HG03469 (cell line): Measurements from ENCODE around the gene COPS2.
"Not testable (repeated sequence)": the region's sequence is repeated elsewhere in the genome, so short reads cannot be mapped to it uniquely, and the experiment has no call there.

Experiments used
- ATAC-seq: cut with Tn5 transposase; IDR thresholded peaks from one replicate; pipeline ENCODE4 v1.9.1; 2021; ENCODE audit warnings: mild to moderate bottlenecking, moderate library complexity, moderate number of reproducible peaks; ENCODE audit not compliant: unreplicated experiment

COPS2 gene

DNA sequence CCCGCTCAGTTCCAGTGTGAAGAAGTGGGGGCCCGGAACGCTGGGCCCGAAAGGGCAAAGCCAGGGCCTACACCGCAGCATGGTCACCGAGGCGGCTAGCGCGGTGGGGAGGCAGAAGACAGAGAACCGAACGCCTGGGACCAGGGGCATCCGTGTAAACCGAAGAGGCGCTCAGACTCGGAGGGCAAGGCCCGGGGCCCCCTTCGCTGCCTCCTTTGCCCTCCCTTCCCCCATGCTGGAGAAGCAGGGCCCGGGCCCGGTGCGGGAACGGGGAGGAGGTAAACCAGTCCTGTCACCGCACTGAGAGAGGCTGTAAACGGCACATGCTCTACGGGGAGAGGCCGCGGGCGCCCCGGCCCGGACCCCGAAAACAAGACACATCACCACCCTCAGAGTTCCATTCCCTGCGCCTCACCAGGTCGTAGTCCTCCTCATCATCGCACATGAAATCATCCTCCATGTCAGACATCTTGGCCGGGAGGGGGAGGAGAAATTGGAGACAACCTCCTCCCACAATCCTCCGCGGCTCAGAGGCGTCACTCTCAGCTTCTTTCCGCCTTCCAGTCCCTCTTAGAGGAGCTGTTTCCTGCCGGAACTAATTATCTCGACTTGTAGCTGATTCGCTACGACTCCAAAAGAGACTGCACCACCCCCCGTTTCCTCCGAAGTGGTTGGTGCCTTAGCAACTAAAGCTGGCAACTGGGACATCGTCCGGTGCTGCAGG is at the start of gene COPS2:
Gene COPS2 (minus strand): TSS at position 490 of the 724 bp plus-strand sequence. CDS start 21 bp downstream, at position 469.
- ATAC-seq = peak; percentile 79

DNA sequence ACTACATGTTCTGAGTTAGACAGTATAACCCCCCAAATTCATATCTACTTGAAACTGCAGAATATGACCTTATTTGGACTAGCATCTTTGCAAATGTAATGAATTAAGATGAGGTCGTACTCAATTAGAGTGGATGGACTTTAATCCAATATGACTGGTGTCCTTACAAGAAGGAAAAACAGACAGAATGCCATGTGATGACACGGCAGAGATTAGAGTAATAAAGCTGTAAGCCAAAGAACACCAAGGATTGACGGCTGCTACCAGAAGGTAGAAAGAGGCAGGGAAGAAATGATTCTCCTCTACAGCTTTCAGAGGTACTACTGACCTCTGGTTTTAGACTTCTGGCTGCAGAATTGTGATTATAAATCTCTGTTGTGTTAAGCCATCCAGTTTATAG is 44.9 kb upstream of the COPS2 start:
- ATAC-seq = no peak

DNA sequence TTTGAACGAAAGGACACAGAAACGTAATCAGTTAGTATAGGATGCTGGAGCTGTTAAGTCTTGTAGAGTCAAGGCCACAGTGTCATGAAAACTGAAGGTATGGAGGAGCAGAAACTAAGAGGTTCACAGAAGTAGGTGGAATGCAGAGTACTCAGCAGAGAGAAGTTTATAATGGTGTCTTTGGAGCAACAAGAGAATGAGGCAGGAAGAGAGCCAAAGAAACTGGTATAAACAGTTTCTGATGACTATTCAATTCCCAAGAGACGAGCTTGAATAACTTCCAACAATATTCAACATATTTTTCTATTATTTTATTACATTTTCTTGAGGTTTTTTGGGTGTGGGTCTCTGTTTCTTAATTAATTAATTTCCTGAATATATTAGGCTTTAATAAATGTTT is 44.3 kb upstream of the COPS2 start:
- ATAC-seq = no peak

DNA sequence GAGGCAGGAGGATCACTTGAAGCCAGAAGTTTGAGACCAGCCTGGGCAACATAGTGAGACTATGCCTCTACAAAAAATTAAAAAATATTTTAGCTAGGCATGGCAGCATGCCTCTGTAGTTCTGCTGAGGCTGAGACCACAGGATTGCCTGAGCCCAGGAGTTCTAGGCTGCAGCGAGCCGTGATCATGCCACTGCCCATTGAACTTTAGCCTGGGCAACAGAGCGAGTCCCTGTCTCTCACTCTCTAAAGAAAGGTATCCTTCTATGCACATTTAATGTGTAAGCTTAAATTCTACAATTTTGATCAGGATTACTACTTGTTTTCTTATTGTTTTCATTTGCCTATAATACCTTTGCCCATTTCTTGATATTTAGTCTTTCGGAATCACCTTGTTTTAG is 41.5 kb upstream of the COPS2 start:
- no peak for ATAC-seq

DNA sequence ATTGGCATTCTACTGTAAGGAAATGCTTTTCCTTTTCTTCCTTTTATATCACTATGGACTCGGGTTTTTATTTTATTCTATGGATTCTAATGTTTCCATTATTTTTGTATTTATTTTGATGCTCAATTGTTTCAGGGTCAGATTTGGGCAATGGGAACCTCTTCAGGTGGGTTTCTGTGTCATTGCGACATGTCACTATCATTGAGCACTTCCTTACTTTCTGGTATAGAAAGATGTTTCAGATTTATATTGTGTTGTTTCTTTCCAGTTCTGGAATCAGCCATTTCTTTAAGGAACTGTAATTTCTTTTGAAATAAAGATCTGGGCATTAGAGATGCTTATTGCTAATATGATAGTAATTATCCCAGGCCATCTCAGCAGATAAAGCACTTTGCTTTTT is 36.5 kb upstream of the COPS2 start:
- ATAC-seq = no peak

DNA sequence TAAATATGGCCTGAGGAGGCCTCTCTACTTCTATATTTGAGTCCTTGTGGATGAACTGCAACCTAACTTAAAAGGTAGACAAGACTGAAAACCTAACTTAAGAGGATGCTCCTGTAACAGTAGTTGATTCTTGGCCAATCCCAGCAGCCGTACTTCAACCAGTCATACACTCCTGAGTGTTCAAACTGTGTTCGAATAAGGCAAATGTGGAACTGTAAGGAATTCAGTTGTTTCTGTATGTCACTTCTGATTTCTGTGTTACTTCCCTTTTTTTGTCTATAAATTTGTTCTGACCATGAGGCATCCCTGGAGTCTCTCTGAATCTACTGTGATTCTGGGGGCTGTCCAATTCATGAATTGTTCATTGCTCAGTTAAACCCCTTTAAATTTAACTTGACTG is 35.2 kb upstream of the COPS2 start:
- ATAC-seq = no peak

DNA sequence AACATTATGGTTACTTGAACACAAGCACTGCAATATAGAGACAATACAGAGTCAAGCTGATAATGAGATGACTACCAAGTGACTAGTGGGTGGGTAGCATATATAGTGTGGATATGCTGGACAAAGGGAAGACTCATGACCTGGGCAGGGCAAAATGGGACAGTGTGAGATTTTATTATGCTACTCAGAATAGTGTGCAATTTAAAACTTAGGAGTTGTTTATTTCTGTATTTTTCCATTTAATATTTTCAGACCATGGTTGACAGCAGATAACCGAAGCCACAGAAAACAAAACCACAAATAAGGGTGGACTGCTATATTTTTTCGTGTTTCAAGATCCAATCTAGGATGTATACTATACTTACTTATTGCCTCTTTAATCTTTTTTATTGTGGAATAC is 34.2 kb upstream of the COPS2 start:
- no peak for ATAC-seq

DNA sequence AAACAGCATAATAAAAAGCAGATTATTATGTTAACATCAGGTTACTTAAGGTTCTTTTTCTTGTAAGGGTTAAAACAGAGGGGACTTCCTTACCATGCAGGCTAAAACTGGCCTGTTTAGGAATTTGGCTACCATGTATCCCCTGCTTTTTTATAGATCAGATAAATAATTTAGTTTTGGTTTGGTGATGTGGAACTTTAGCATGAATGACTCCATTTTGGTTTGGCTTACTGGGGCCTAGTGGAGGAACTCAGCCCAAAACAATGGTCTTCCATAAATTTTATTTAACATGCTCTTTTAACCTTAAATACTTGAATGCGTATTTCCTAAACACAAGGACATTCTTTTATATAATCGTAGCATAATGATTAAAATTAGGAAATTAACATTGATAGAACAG is 33.5 kb upstream of the COPS2 start:
- ATAC-seq = no peak

DNA sequence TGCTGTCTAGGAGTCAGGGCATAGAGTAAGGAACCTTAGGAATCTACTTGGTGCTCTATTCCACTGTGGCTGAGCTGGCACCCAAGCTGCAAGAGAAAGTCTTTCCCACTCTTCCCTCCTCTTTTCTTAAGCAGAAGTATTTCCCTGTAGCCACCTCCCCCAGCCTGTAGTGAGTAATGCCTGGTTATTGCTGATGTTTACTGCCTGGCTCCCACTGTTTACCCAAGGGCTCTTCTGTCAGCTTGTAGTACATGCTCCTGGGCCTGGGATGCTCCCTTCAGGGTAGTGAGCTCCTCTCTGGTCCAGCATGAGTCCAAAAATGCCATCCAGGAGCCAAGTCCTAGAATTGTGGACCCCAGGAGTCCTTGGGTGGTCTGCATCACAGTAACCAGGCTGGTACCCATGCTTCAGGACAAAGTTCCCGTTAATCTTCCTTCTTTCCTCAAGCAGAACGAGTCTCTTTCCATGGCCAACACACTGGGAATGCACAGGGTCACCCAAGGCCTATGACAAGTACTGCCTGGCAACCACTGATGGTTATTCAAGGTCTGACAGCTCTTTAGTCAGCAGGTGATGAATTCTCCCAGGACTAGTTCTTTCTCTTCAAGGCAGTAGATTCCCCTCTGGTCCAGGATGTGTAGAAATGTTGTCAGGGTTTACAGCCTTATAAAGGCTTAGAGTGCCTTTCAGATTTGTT is 32.3 kb upstream of the COPS2 start:
- no peak for ATAC-seq

DNA sequence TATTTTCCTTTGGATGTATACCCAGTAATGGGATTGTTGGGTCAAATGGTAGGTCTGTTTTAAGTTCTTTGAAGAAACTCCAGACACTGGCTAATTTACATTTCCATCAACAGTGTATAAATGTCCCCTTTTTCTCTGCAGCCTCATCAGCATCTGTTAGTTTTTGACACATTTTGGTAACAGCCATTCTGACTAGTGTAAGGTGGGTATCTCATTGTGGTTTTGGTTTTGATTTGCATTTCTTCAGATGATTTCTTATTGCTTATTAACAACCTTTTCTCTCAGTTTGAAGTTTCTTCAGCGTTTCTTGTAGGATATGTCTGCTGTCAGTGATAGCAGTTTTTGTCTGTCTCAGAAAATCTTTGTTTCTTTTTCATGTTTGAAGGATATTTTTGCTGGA is 30.1 kb upstream of the COPS2 start:
- ATAC-seq = no peak

DNA sequence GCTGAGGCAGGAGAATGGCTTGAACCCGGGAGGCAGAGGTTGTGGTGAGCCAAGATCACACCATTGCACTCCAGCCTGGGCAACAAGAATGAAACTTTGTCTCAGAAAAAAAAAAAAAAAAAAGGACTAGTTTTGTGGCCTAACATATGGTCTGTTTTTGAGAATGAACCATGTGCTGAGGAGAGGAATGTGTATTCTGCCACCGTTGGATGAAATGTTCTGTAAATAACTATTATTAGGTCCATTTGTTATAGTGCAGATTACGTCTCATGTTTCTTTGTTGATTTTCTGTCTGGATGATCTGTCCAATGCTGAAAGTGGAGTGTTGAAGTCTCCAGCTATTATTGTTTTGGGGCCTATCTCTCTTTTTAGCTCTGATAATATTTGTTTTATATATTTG is 28.3 kb upstream of the COPS2 start:
- ATAC-seq = not testable (repeated sequence)

DNA sequence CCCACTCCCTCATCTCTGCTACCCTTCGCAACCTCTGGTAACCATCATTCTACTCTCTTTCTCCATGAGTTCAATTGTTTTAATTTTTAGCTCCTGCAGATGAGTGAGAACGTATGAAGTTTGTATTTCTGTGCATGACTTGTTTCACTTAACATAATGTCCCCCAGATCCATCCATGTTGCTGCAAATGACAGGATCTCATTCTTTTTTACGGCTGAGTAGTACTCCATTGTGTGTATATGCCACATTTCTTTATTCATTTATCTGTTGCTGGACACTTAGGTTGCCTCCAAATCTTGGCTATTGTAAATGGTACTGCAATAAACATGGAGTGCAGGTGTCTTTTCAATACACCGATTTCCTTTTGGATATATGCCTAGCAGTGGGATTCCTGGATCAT is 26.7 kb upstream of the COPS2 start:
- no peak for ATAC-seq

DNA sequence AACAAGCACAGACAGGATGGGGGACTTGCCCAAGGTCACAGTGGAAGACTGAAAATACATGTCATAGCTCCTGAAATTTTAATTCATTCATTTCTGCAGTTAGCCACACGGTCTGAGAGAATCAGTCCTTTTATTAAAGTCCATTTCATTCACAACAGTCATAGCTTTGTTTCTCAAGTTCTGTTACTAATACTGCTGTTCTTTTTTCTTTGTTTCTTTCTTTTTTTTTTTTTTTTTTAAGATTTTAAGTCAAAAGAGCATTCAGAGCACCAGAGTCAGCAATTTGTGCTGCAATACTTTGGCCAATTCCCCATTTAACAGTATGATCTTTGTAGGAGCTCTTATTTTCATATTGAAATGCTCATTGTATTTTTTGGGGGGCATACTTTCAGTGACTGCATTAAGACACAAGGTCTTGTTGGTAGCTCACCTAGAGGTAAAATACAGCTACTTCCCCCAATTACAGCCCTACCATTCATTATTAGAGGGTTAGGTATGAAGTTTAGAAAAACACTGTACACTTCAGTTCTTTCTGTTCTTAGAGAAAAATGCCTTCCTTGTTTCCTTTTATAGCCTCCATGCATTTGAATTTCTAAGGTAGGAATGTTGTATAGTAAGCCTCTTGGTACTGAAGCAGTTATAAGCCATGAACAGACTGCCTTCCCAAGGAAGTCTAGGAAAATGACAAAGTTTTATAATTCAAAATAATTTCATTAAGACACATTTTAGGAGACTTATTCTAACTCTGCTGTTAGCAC is 24.2 kb upstream of the COPS2 start:
- no peak for ATAC-seq

DNA sequence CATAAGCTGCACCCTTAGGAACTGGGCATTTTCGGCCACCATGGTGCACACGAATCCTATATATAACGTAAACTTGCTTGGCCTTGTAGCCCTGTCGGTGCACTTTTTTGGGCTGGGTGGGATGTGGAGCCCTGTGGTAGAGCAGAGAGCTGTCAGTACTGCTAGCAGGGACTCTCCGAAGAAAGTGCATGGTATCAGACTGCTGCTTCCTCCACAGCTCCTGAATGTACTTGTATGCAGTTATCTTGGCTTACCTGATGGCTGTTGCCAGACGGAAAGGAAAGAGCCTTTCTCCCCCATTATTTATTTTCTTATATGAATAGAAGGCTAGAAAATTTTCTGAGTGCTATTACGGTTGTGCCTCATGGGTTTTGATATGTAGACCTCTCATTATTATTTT is 23.1 kb upstream of the COPS2 start:
- no peak for ATAC-seq

DNA sequence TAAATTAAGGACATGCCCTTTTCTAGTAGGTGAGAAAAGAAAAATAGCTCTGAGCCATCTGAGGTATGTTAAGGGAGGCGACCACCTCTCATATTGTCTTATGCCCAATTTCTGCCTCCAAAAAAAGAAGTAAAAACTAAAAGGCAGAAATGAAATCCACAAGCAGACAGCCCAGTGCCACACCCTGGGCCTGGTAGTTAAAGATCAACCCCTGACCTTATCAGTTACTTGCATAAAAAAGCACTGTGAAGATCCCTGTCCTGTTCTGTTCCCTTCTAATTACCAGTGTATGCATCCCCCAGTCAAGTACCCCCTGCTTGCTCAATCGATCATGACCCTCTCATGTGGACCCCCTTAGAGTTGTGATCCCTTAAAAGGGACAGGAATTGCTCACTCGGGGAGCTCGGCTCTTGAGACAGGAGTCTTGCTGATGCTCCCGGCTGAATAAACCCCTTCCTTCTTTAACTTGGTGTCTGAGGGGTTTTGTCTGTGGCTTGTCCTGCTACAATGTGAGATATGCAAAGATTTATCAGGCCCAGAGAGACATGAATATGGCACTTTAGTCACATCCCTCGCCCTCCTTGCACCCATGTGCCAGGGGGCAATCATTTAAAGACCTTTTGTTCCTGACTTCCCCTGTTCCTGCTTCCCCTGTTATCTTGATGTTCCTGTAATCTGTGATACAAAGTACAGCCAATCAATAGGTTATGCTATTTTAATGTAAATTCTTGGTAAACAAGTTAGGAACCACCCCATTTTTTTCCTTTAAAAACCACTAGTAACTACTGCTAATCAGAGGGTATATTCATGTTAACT is 20.4 kb upstream of the COPS2 start:
- ATAC-seq = not testable (repeated sequence)

DNA sequence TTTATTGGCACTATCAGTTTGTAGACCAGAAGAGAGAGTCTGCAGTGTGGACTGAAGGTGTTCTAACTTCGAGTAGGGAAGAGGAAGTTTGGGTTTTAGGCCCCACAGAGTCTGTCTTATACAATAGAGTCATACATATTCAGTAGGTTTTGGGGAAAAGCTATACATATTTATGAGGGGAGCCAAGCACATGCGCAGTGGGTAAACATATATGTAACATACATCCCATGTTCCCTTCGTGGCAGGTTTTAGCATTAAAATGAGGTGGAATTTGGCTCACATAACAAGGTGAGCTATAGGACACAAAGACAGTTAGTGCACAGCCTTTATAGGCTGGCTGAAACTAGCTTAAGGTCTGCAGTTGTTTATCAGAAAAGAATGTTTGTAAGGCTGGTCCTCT is 19.5 kb upstream of the COPS2 start:
- ATAC-seq = no peak

DNA sequence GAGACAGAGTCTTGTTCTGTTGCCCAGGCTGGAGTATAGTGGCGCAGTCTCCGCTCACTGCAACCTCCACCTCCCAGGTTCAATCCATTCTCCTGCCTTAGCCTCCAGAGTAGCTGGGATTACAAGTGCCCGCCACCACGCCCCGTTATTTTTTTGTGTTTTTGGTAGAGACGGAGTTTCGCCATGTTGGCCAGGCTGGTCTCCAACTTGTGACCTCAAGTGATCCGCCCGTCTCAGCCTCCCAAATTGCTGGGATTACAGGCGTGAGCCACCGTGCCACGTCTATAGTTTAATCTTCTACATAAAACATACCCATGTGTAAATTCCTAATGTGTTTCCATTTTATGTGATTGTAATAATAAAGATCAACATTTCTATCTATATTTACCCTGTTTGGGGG is 16.4 kb upstream of the COPS2 start:
- no peak for ATAC-seq

DNA sequence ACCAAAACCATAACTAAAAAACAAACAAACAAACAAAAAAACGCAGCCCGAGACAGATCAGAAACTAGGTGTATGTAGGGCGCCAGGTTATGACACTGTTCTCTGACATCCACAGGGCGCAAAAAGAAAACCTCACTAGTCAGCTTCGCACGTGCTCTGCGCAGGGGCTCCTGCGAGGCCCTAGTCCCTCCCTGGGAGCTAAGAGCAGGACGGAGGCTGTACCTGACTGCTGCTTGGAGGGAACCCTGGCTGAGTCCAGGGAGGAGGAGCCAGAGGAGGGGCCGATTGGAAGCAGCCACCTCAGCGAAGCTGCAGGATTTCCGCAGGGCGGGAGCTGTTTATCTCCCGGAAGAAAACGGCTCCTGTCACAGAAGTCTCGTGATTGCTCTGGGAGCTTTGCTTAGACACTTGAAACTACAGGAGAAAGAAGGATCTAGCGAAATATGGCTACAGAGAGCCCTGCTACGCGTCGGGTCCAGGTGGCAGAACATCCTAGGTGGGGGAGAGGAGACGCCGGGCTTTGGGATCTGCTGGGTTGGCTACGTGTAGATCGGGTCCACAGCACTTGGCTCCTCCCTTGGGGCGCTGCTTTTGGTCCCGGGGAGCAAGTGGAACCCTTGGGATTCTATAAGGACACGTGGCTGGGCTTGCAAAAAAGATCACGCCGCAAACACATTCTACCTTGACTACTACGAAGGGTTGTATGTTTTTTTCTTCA is 14.6 kb upstream of the COPS2 start, which contains the start of gene GALK2:
Gene GALK2 (plus strand): TSS at position 368 of the 718 bp plus-strand sequence. CDS start 76 bp downstream, at position 444.
- peak; percentile 86 for ATAC-seq

DNA sequence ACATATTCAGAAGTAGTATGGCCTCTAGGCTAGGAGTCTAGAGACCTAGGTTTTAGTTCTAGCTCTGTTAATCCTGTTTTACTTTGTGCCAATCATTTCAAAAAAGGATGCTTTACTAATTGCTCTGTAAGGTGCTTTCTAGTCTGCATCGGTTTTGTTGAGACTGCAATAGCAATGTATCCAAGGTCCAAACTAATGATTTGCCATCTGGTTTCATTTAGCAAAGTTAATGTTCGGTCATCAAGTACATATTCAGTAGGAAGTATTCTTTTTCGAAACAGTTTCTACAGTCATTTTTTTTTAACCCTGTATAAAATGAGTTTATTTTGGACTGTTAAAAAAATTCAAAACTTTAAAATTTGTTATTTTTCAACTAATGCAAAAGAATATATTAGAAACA is 12.6 kb upstream of the COPS2 start:
- ATAC-seq = no peak

DNA sequence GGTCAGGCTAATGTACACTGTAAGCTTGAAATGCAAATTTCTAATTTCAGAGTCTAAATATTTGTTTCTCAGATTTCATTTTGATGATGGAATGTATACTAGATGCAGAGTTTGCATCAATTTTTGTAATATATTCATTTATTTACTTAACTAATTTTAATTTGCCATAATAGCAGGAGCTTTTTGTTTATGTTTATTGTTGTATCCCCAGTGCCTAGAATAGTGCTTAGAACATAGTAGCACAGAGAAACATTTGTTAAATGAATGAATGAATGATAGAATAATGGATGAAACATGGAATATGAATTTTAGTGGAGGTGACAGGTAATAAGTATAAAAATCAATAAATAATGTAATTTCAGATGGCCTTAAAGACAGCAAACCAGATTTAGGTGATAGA is 9.5 kb upstream of the COPS2 start:
- ATAC-seq = no peak
